GM18951 (cell line): ENCODE data around the gene MTX1.
"Not testable (repeated sequence)": the region's sequence is repeated elsewhere in the genome, so short reads cannot be mapped to it uniquely, and the experiment has no call there.

Experiments used
- POLR2A ChIP-seq: IDR thresholded peaks from 4 replicates; pipeline ENCODE4 v1.6.1; 2011; ENCODE audit warnings: mild to moderate bottlenecking; ENCODE audit not compliant: insufficient read length, insufficient read depth; ENCODE audit errors: extremely low read depth
- in situ Hi-C: fragments of 300-500 bp; cut with MboI; formaldehyde crosslinking; loops from one replicate; pipeline ENCODE4 v1.12.0; 2022; ENCODE audit warnings: low sequenced_read_pairs, mixed read lengths, inconsistent platforms; ENCODE audit not compliant: unreplicated experiment

Gene MTX1

GRCh38 chr1:155202731-155203515 is 5.6 kb upstream of the MTX1 start:
- no peak for TF ChIP-seq POLR2A
- in situ Hi-C loops, result no loop called here

DNA sequence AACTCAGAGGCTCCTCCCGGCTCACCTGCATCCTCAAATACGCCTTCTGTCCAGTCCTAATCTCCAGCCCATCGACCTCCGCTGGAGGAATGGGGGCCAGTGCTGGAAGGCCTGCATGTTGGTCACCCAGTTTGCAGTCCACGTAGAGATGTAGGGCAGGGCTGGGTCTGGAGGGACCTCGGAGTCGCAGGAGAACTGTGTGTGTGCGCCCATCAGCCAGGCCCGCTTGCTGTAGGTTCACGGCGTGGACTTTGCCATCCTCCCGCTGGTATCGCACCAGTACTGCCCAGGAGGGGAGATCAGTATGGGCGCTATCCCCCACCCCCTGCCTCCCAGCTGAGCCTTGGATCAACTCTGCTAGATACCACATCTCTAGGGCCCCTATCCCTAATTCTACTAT is 3.5 kb upstream of the MTX1 start:
- in situ Hi-C loops, result no loop called here
- no peak for TF ChIP-seq POLR2A

DNA sequence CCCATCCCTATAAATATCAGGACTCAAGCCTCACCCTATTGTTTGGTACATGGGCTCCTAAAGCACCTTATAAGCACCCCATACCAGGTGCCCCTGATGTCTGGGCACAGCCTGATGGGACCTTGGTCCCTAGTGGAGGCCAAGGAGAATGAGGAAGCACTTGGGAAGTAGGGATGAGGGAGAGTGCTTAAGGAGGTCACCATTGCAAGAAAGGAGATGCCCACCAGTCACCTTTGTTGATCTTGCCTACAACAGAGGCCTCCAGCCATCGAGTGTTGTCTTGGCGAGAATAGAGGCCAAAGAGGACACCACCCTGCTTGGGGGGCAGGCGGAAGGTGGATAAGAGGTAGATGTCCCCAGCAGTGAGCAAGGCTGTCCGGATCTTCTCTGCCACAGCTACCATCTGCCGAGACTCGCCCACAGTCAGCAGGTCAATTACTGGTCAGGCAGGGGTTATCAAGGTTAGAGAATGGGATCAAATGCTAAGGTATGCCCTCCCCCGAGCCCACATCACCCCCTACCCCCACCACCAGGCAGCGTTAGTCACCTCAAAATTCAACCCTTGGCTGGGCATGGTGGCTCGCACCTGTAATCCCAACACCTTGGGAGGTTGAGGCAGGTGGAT is 2.4 kb upstream of the MTX1 start:
- TF ChIP-seq POLR2A, result no peak
- in situ Hi-C loops, result no loop called here

- in situ Hi-C loops, result no loop called here
- TF ChIP-seq POLR2A, result no peak
These were observed 1.3 kb upstream of the MTX1 start for GRCh38 chr1:155206891-155207805.

DNA sequence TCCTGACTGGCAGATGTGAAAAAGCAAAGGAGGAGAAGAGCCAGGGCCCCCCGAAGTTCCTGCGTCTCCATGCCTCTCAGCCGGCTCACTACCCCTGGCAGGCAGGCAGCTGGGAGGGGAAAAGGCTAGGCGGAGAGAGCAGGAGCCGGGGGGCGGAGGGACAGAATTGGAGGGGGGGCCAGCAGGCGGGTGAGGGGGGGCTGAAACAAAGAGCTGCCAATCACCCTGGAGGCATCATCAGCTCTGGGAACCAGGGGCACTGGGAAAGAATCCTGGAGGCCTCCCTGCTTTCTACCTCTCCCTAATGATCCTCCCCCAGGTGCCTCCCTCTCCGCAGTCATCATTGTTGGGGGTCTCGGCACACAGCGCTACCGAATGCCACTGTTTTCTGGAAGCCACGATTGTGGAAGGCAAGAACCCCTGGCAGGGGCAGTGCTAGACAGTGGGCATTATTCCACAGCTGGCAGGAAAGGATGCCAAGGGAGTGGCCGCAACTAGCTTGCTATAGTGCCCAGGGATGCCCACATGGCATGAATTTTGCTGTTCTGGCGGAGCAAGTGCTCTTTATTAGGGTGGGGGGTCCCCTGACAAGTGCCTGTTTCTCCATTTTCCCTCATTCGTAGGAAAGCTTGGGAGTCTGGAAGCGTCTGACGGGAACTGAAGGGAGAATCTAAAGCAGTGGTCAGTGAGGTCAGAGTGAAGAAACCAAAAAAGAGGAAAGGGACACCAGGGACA is 522 bp upstream of the MTX1 start, which contains the start of gene THBS3:
TSS of gene THBS3 (minus strand) at position 92 of the 735 bp plus-strand sequence. CDS start at position 71, 21 bp downstream.
- in situ Hi-C loops, result no loop called here
- no peak for TF ChIP-seq POLR2A

DNA sequence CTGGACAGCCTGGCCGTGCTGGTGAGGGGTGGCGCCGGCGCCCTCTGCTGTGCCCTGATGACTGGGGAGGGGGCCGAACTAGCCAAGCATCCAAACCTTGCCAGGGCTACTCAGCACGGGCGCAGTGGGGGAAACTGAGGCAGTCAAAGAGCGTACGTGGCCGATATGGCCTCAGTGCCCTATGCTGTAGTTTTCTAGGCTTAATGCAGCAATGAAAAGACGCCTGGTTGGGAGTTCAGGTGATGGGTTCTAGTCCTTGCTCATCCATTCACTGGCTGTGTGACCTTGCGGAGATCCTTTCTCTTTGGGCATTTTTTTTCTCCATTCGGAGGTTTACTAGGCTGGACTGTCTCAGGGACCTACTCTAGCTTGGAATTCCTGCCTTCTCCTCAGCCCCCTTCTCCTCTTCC is 822 bp downstream of the MTX1 start:
- no peak for TF ChIP-seq POLR2A
- in situ Hi-C loops, result no loop called here

- in situ Hi-C loops, result no loop called here
- no peak for TF ChIP-seq POLR2A
These were observed 2.0 kb downstream of the MTX1 start for GRCh38 chr1:155210314-155211104.

GRCh38 chr1:155211381-155212050 is 3.0 kb downstream of the MTX1 start:
- in situ Hi-C loops, result not testable (repeated sequence)

- in situ Hi-C loops, result not testable (repeated sequence)
These were observed 3.6 kb downstream of the MTX1 start for GRCh38 chr1:155212051-155212440.

GRCh38 chr1:155214702-155215101 is 6.2 kb downstream of the MTX1 start:
- in situ Hi-C loops, result not testable (repeated sequence)

- TF ChIP-seq POLR2A, result no peak
- in situ Hi-C loops, result no loop called here
These were observed 10.5 kb downstream of the MTX1 start for GRCh38 chr1:155218854-155219591.

DNA sequence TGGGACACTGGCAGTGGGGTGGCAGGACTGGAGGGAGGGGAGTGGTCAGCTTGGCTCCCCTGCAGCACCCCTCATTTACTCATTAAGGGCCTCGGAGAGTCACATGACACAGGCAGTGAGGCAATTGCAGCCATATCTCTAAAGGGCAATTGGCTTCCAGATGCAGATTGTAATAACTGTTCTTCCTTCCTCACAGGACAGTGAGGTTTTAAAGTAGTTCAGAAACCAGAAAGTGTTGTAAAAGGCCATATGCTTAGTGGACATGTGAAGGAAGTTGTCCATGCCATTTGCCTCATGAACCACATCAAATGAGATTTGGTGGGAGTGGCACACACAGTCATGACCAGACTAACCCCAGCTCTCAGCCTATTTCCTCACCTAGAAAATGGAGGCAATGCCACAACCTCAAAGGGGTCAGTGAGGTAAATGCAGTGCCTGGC is 11.1 kb downstream of the MTX1 start:
- in situ Hi-C loops, result no loop called here
- no peak for TF ChIP-seq POLR2A

- in situ Hi-C loops, result not testable (repeated sequence)
These were observed 11.9 kb downstream of the MTX1 start for GRCh38 chr1:155220211-155220965.
